Testis (tissue), 3 donors: ENCODE results near the gene OAF. TPM values are rescaled to one million over a fixed set of nuclear protein-coding genes. Genes with fewer than 3 reads are reported as not detected.

Experiments
- DNase-seq: peaks from one replicate; pipeline ENCODE4 v3.0.0-alpha.2; 2019
- H3K27ac ChIP-seq, 2 donors: fragments of 200-600 bp; sonication (generic); one replicate each; pipeline ENCODE4 v1.5.1; 2019
- H3K27me3 ChIP-seq: fragments of 200-600 bp; sonication (generic); one replicate; pipeline ENCODE4 v1.5.1; 2019
- H3K36me3 ChIP-seq: fragments of 200-600 bp; sonication (generic); one replicate; pipeline ENCODE4 v1.5.1; 2017; ENCODE audit warnings: low read depth; ENCODE audit errors: missing control alignments
- H3K4me1 ChIP-seq: fragments of 200-600 bp; sonication (generic); one replicate; pipeline ENCODE4 v1.5.1; 2019
- H3K4me3 ChIP-seq, 2 donors: fragments of 200-600 bp; sonication (generic); one replicate each; pipeline ENCODE4 v1.5.1; 2017 to 2019
- H3K9me3 ChIP-seq: fragments of 200-600 bp; sonication (generic); one replicate; pipeline ENCODE4 v1.5.1; 2017
- CTCF ChIP-seq, 3 experiments: fragments of 450-650 bp in 2 of 3; fragments of 200-600 bp in 1 of 3; sonication (generic) in 1 of 3; IDR thresholded peaks; one replicate each; pipeline ENCODE4 v1.5.1; 2016 to 2019; ENCODE audit warnings: antibody characterized with exemption in 3 of 3, mild to moderate bottlenecking in 2 of 3, moderate library complexity in 1 of 3
- POLR2A ChIP-seq: fragments of 450-650 bp; IDR thresholded peaks from one replicate; pipeline ENCODE4 v1.6.1; 2017; ENCODE audit warnings: antibody characterized with exemption, mild to moderate bottlenecking, moderate library complexity
- WGBS, 2 donors: methylation state at CpG; one replicate each; pipeline ENCODE4 v1.1.5; 2018; 5-methylcytosine and 5-hydroxymethylcytosine counted together
- intact Hi-C: fragments of 100-400 bp; cut with DNase I; formaldehyde crosslinking; loops from one replicate; pipeline ENCODE4 v1.15.1; 2023; ENCODE audit warnings: low total_unique reads
- polyA plus RNA-seq: library from polyadenylated mRNA; stranded (reverse); fragments of 350-450 nt; fragmentation: Illumina TruSeq; extraction: RNeasy Lipid Tissue Mini Kit (QIAGEN cat#74804); gene quantifications from one replicate; pipeline ENCODE4 v1.2.3, GENCODE V29; 2014; ENCODE audit warnings: low read depth, low replicate concordance; ENCODE audit not compliant: insufficient read depth
- total RNA-seq, 2 donors: library from RNA; depleted of rRNA; stranded (reverse); fragments of >200 nt; gene quantifications; one replicate each; pipeline ENCODE4 v1.2.3, GENCODE V29; 2016

OAF gene
- total and polyA plus RNA-seq, 3 donors from 2014 or later, result 8.5 to 22.6 (median 11.0) TPM

DNA sequence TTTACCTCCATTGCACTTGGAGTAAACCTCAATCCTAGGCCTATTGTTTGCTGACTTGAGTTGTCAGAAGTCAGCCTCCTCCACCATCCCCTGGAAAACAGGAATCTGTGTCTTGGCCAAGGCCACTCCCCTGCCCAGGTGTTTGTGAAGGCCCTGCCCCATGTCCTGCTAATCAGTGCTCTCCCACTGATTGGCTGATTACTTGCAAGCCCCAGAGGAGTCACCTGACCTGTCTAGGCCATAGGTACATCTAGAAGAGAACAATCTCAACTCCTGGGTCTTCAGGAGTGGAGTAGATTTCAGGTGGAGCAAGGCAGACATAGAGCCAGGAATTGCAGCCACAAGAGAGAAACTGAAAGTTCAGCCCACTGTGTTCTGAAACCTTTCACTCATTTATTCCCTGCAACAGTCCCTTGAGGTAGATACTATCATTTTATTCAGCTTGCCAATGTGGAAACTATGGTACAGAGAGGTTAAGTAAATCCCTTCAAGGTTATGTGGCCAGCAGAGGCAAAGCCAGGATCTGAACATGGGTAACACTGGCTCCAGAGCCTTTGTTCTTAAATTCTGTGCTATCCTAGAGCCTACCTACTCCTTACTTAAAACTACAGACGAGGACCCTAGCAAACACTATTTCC is 10.4 kb downstream of the OAF start:
- intact Hi-C loops, result no loop called here
- WGBS, 2 donors, result 96 to 100% methylated on average over 1 of the region's 1 CpG

DNA sequence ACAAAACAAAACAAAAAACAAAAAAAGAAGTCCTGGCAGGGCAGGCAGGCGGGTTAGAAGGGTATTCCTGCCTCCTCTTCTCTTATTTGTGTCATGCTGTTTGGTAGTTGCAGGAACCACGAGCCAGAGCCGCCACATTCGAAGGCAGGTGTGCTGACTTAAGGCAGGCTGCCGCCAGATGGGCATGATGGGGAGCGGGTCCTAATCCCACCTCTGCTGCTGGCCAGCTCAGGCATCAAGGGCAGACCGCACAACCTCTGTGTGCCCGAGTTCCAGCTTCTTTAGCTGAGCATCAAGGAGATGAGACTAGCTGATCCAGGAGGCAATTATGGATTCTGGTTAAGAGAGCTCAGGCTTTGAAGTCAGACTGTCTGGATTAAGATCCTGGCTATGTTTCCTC is 12.1 kb downstream of the OAF start:
- intact Hi-C loops, result no loop called here
- no peak overlapping the region for H3K27ac ChIP-seq
- peaks cover 12% of the 10 kb centered on the region for H3K4me1 ChIP-seq
- no peak for TF ChIP-seq CTCF (IDR thresholded peaks at IDR 0.05)
- TF ChIP-seq POLR2A, result no peak
- no peaks in the 10 kb centered on the region for H3K36me3 ChIP-seq
- H3K4me3 ChIP-seq, result no peak overlapping the region
- 88 to 93% methylated on average over 8 of the region's 8 CpGs for WGBS, 2 donors
- no peaks in the 10 kb centered on the region for H3K9me3 ChIP-seq
- no peak for DNase-seq
- H3K27me3 ChIP-seq, result no peaks in the 10 kb centered on the region

More for the DNA sequence above, 10.4 kb downstream of the OAF start:
- Histone ChIP-seq H3K27me3 (no peaks in the 10 kb centered on the region), H3K9me3 (no peaks in the 10 kb centered on the region), H3K4me1 (peaks cover 12% of the 10 kb centered on the region), H3K36me3 (no peaks in the 10 kb centered on the region), H3K27ac (no peak overlapping the region), H3K4me3 (no peak overlapping the region)
- TF ChIP-seq CTCF (IDR thresholded peaks at IDR 0.05) (no peak), POLR2A (no peak)
- no peak for DNase-seq

- intact Hi-C loops, result no loop called here
- Histone ChIP-seq H3K27me3 (no peaks in the 10 kb centered on the region), H3K36me3 (no peaks in the 10 kb centered on the region), H3K4me3 (no peak overlapping the region), H3K27ac (no peak overlapping the region), H3K4me1 (peaks cover 12% of the 10 kb centered on the region), H3K9me3 (no peaks in the 10 kb centered on the region)
- 54 to 60% methylated on average over 1 of the region's 1 CpG for WGBS, 2 donors
- TF ChIP-seq POLR2A, result no peak
- no peak for TF ChIP-seq CTCF (IDR thresholded peaks at IDR 0.05)
- no peak for DNase-seq
Observed at GRCh38 chr11:120223793-120224192, 13.0 kb downstream of the OAF start.

DNA sequence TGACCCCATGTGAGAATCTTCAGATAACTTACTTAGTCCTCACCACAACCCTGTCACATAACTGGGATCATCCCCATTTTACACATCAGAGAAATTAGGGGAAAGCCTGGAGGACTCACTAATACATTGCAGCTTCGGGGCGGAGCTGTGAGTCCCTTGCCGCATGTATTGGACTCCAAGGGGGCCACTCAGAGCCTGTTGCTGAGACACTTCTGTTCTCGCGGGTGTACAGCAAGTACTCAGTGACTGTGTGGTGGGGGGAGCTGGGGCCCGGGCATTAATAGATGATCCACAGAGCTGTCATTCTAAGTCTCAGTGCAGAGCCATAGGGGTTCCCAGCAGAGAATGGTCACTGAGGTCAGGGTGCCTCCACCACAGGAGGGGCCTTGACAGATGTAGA is 13.5 kb downstream of the OAF start:
- no peak for DNase-seq
- intact Hi-C loops, result no loop called here
- TF ChIP-seq CTCF (IDR thresholded peaks at IDR 0.05), result no peak
- no peak for TF ChIP-seq POLR2A
- Histone ChIP-seq H3K4me1 (peaks cover 10% of the 10 kb centered on the region), H3K9me3 (no peaks in the 10 kb centered on the region), H3K4me3 (no peak overlapping the region), H3K27ac (no peak overlapping the region), H3K36me3 (no peaks in the 10 kb centered on the region), H3K27me3 (no peaks in the 10 kb centered on the region)
- 77 to 78% methylated on average over 5 to 6 of the region's 6 CpGs for WGBS, 2 donors
